Choroid plexus epithelial cell (primary cell): ENCODE data around the gene SHC3.
A peak's percentile ranks its signal among the peaks of the same experiment; 100 is the strongest.
"Not testable (repeated sequence)": the region's sequence is repeated elsewhere in the genome, so short reads cannot be mapped to it uniquely, and the experiment has no call there.

Experiments used
- DNase-seq: peaks from one replicate; pipeline ENCODE4 v3.0.0-alpha.2; 2010; ENCODE audit warnings: low read depth
- H3K4me3 ChIP-seq: 2 replicates; pipeline ENCODE4 v1.5.1; 2011; ENCODE audit warnings: low read depth, mild to moderate bottlenecking, control low read depth, low read length, moderate library complexity
- CTCF ChIP-seq: conservative IDR thresholded peaks from 2 replicates; pipeline ENCODE4 v1.5.1; 2011; ENCODE audit warnings: low read depth, mild to moderate bottlenecking, control low read depth, inconsistent platforms, low read length, moderate library complexity

The SHC3 gene

DNA sequence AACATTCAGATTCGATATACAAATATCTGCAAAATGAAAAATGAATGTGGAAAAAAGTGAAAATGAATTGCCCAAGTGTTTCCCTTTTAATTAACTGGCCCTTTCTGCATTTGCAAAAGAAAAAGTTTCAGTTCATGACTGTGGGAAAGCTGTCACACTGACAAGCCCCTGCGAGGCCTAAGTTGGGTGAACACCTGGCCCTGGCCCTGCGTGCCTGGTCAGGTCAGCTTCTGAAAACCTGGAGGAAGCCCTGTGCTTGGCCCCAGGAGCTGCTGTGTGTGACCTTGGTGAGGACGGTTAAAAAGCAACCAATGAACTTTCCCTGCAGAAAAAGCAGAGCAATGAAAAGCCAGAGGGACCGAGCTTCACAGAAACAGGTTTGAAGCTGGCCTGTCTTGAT is 41.0 kb upstream of the SHC3 start:
- no peak for TF ChIP-seq CTCF
- DNase-seq: no peak
- H3K4me3 ChIP-seq: no peak overlapping the region

DNA sequence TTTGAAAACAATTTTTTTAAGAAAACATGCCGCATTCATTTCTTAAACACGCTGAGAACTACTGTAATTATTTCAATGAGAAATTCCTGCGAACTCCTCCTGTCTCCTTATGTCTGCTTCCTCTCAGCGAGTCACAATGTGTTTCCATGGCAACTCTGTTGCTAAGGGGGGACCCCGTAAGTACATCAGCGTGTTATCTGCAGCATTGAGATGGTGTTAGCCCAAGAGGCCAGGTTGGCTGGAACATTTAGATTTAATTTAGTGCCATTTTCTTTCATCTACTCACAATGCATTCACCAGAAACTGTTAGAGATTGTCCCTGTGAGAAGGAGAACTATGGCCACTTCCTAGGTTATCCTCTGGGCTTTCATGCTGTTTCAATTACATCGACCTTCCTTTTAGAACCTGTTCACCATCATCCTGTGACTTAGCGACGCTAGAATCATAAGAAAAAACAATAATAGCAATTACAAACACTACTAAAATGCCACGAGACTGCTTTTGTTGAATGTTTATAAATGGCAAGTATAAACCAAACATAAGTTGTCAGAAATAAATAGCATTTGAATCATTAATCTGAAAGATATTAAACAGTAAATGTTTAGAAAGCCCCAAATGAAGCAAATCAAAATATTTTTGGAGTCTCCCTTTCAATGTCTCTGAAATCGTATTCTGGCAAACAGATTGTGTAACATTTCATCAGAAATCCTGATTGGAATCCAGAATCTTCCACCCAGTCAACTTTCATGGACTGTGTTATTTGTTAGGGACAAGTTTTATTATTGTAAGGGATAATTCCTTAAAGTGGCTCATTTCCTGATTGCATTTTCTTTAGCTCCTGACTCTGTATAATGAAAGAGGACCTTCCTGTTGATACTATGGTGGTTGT is 39.7 kb upstream of the SHC3 start:
- peak; percentile 45 for DNase-seq
- no peak for TF ChIP-seq CTCF
- no peak overlapping the region for H3K4me3 ChIP-seq

GRCh38 chr9:89215342-89215741 is 36.7 kb upstream of the SHC3 start:
- no peak for DNase-seq
- no peak overlapping the region for H3K4me3 ChIP-seq
- TF ChIP-seq CTCF: no peak

DNA sequence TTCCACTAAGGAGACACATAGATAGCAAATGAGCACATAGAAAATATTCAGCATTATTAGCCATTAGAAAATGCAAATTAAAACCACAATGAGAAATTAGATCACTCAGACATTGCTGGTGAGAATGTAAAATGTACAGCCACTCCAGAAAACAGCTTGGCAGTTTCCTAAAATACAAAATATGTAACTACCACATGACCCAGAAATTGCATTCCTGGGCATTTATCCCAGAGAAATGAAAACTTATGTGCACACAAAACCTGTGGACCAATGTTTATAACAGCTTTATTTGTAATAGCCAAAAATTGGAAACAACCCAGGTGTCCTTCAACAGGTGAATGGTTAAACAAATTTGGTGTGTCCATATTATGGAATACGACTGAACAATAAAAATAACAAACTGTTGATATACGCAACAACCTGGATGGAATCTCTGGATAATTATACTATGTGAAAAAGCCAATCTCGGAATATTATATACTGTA is 34.8 kb upstream of the SHC3 start:
- TF ChIP-seq CTCF: no peak
- peak; percentile 18 for DNase-seq
- no peak overlapping the region for H3K4me3 ChIP-seq

- no peak for DNase-seq
- no peak for TF ChIP-seq CTCF
- no peak overlapping the region for H3K4me3 ChIP-seq
These were observed 33.6 kb upstream of the SHC3 start for GRCh38 chr9:89212171-89212570.

DNA sequence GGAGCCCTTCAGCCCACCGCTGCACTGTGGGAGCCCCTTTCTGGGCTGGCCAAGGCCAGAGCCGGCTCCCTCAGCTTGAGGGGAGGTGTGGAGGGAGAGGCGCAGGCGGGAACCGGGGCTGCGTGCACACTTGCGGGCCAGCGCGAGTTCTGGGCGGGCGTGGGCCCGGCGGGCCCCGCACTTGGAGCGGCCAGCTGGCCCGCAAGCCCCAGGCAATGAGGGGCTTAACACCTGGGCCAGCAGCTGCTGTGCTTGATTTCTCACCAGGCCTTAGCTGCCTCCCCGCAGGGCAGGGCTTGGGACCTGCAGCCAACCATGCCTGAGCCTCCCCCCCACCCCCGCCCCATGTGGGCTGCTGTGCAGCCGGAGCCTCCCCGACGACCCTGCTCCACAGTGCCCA is 30.7 kb upstream of the SHC3 start:
- DNase-seq, H3K4me3 ChIP-seq: not testable (repeated sequence)

DNA sequence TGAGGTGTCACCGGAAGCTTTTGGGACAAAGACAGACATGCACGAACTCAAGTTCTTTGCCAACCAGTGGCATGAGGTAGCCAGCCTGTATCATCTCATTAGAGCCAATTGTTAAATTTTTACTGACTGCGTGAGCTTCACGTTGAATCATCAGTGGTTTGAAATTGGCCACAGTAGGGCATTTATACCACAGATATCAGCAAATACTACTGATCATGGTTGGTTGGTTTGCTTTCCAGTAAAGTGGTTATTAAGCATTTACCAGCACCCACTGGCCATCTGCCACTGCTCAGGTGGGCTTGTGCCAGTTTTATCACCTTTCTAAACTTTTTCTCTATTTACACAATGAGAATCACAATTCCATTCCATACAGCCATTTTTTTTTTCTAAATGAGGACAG is 28.4 kb upstream of the SHC3 start:
- TF ChIP-seq CTCF: no peak
- no peak overlapping the region for H3K4me3 ChIP-seq
- DNase-seq: no peak
